Measurements from ENCODE around the gene ABCC8. TPM values are rescaled to one million over a fixed set of nuclear protein-coding genes. Genes with fewer than 3 reads are reported as not detected.

Gene ABCC8
- total and polyA plus RNA-seq, 2 of the 8 experiments (the other 6 are each of a cell fraction or from before 2014, with no cell fraction given), result 3.7 to 4.9 TPM

GRCh38 chr11:17500673-17501072, 24.0 kb upstream of the ABCC8 start:
- Histone ChIP-seq H3K14ac (ENCODE audit: insufficient read length) (no peak overlapping the region), H2BK20ac (ENCODE audit: low read length) (no peak overlapping the region), H3K4me1 (replicated peaks in 1 of 4; ENCODE audit: control insufficient read depth in 3 of 4, insufficient read depth in 4 of 4, low read length in 3 of 4) (peaks cover 0 to 6% (median 2%) of the 10 kb centered on the region in 4 experiments; a peak in 3 of 7 replicates), H3K4ac (replicated peaks; ENCODE audit: insufficient read length, low read depth, low read length) (no peak overlapping the region), H2BK5ac (ENCODE audit: low read depth, low read length) (no peak overlapping the region), H2BK15ac (ENCODE audit: low read length) (no peak overlapping the region), H3K4me2 (ENCODE audit: insufficient read depth in 1 of 2, low read depth in 2 of 2, low read length in 2 of 2) (no peak overlapping the region), H3K23ac (ENCODE audit: insufficient read length) (no peak overlapping the region), H3K4me3 (ENCODE audit: extremely low read depth in 1 of 4, insufficient read depth in 2 of 4, low read depth in 3 of 4, low read length in 4 of 4) (no peak overlapping the region), H2BK12ac (ENCODE audit: low read depth, low read length) (no peak overlapping the region), H2AK5ac (ENCODE audit: low read depth, low read length) (no peak overlapping the region), H3K56ac (replicated peaks; ENCODE audit: insufficient read length, low read depth, low read length) (no peak overlapping the region), H3K27me3 (replicated peaks in 1 of 4; ENCODE audit: control insufficient read depth in 3 of 4, extremely low read depth in 1 of 4, insufficient read depth in 3 of 4, low read length in 3 of 4) (no peaks in the 10 kb centered on the region; a peak in 2 of 7 replicates), H3K9ac (replicated peaks in 1 of 4; ENCODE audit: extremely low read depth in 1 of 4, low read depth in 3 of 4, low read length in 3 of 4) (no peak overlapping the region), H4K91ac (replicated peaks; ENCODE audit: insufficient read length, low read length) (no peak overlapping the region), H3K18ac (ENCODE audit: extremely low read depth, low read length) (no peak overlapping the region), H3K27ac (ENCODE audit: low read depth, low read length) (no peak overlapping the region), H4K5ac (ENCODE audit: insufficient read length, low read depth, low read length) (no peak overlapping the region), H3K9me3 (ENCODE audit: insufficient read depth in 2 of 2, low read depth in 1 of 2, low read length in 1 of 2) (no peaks in the 10 kb centered on the region), H2AFZ (ENCODE audit: low read length) (no peak overlapping the region), H3K36me3 (ENCODE audit: control insufficient read depth in 2 of 4, insufficient read depth in 4 of 4, low read length in 3 of 4) (no peaks in the 10 kb centered on the region), H3K79me1 (ENCODE audit: low read depth, low read length) (no peaks in the 10 kb centered on the region), H4K20me1 (replicated peaks in 1 of 2; ENCODE audit: control insufficient read depth in 1 of 2, insufficient read depth in 2 of 2, low read length in 2 of 2) (no peaks in the 10 kb centered on the region), H3K23me2 (ENCODE audit: low read depth, low read length) (no peaks in the 10 kb centered on the region), H4K8ac (ENCODE audit: extremely low read depth, insufficient read depth, low read length) (no peak overlapping the region), H3K79me2 (ENCODE audit: control insufficient read depth in 1 of 2, insufficient read depth in 2 of 2, low read length in 2 of 2) (no peaks in the 10 kb centered on the region), H2BK120ac (replicated peaks; ENCODE audit: low read depth, low read length) (no peak overlapping the region)
- POLR2A ChIA-PET (ENCODE audit: partially characterized antibody), result no interaction called here
- DNase-seq (ENCODE audit: low read depth in 1 of 2, low spot score in 2 of 2), result no peak
- CTCF ChIA-PET (ENCODE audit: partially characterized antibody), result interaction anchor here (0.5 to 44.8 kb wide), 7 partner anchors 9 to 517 kb away, joined by 3 to 1414 read pairs (median 4); partner anchors contain the start of genes ABCC8 and KCNJ11
- 91% methylated on average over 10 of the region's 12 CpGs; no CpG with 5 or more reads in 1 of the 2 experiments for WGBS, 2 experiments (ENCODE audit: extremely low coverage in 1 of 2, insufficient coverage in 1 of 2, insufficient read length in 1 of 2, insufficient replicate concordance in 2 of 2, low coverage in 1 of 2, low lambda C conversion rate in 2 of 2, missing lambda C conversion rate in 1 of 2)
- TF ChIP-seq E2F6 (IDR thresholded peaks at IDR 0.05) (no peak), TAF1 (IDR thresholded peaks at IDR 0.05; ENCODE audit: low read depth, low read length) (no peak), BACH1 (IDR thresholded peaks at IDR 0.05; ENCODE audit: low read length) (no peak), EP300 (IDR thresholded peaks at IDR 0.05; ENCODE audit: borderline replicate concordance in 1 of 2, low read depth in 2 of 2, low read length in 2 of 2) (no peak), CHD2 (IDR thresholded peaks at IDR 0.05; ENCODE audit: low read length) (no peak), CTBP2 (IDR thresholded peaks at IDR 0.05; ENCODE audit: borderline replicate concordance, insufficient read depth, insufficient read length, low read length) (no peak), YY1 (IDR thresholded peaks at IDR 0.05; ENCODE audit: low read depth, low read length) (no peak), BRCA1 (IDR thresholded peaks at IDR 0.05; ENCODE audit: low read depth, low read length) (no peak), POU5F1 (IDR thresholded peaks at IDR 0.05; ENCODE audit: low read depth, low read length) (no peak), CHD1 (IDR thresholded peaks at IDR 0.05; ENCODE audit: low read depth, low read length) (no peak), SIX5 (IDR thresholded peaks at IDR 0.05; ENCODE audit: low read depth, low read length) (no peak), CBX5 (IDR thresholded peaks at IDR 0.05; ENCODE audit: low read depth, low read length) (no peak), EZH2 (IDR thresholded peaks at IDR 0.05; ENCODE audit: low read depth, low read length, severe bottlenecking) (no peak)
- no peak for FAIRE-seq
